Daoy (cell line): ENCODE results near the gene VGLL4. TPM values are rescaled to one million over a fixed set of nuclear protein-coding genes. Genes with fewer than 3 reads are reported as not detected.
"Not testable (repeated sequence)": the region's sequence is repeated elsewhere in the genome, so short reads cannot be mapped to it uniquely, and the experiment has no call there.

ENCODE experiments used
- DNase-seq: peaks from one replicate; pipeline ENCODE4 v3.0.0-alpha.2; 2015; ENCODE audit warnings: low read depth
- total RNA-seq: library from RNA; depleted of rRNA; stranded (reverse); fragments of >200 nt; shearing (Covaris generic); gene quantifications from 2 replicates; pipeline ENCODE4 v1.2.3, GENCODE V29; 2014

The VGLL4 gene
- total RNA-seq, 1 experiment from 2014 or later: 35.0 TPM

DNA sequence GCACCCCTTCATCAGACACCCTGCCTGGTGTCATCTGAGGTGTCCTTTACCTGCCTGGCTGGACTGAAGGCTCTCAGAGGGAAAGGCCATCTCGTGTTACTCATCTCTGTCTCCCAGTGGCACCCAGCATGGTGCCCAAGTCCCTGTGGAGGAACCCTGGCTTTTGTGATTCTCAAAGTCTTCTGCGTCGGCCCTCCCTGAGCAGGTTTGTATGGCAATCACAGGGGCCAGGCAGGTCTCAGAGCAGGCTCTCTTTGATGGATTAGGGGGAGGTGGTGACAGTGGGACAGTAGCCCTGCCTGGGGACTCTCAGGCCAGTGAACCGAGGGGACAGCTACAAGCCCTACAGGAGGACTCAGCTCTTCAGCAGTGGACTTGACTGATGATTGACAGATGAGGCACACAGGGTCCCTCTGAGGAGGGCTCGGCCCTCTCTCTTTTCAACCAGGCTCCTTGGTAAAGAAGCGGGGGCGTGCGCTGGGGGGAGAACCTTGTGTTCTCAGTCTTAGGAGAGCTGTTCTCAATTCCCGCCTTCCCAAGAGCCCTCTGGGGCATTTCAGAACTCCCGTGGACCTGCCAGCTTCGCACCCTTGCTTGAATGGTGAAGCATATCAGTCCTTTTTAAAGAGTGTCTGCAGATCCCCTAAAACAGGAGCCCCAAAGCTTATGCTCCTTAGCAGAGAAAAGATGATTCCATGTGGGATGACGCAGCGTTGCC lies 108.3 kb downstream of the VGLL4 start:
- no peak for DNase-seq

DNA sequence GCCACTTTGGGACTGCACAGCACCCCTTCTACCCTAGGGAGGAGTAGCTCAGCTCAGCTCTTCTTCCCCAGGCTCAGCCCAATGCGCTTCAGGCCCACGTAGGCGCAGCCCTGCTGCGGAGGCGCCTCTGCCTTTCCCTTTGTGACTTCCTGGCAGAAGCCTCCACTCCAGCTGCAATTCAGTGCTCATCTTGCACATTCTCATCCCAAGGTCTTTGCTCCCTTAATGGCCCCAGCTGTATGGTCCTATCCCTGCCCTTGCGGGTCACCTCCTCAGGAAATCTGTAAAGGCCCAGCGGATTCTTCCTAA lies 109.0 kb downstream of the VGLL4 start:
- no peak for DNase-seq

GRCh38 chr3:11534011-11534792 lies 109.5 kb downstream of the VGLL4 start:
- no peak for DNase-seq

DNA sequence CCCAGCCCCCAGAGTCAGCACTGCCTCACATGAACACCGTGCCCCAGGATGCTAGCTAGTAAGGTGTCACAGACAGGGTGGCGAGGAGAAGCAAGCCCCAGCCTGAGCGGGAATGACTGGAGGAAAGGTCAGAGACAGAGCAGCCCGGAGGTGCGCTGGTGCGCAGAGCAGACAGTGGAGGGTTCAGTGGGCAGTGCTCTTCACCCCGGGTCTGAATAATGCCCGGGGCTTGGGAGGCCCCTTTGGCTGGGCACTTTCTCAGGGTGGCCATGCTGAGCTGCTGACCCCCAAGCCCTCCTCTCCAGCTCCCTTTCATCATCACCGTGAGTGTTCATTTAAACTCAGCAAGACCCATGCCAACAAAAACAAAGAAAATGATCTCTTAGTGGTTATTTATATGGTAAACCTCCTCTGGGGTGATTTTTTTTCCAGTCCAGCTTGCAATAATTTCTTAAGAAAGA lies 110.8 kb downstream of the VGLL4 start:
- DNase-seq: peak; percentile 27

- DNase-seq: peak; percentile 86
These were observed 113.5 kb downstream of the VGLL4 start for GRCh38 chr3:11530153-11530721.

- no peak for DNase-seq
These were observed 114.4 kb downstream of the VGLL4 start for GRCh38 chr3:11529281-11529680.

DNA sequence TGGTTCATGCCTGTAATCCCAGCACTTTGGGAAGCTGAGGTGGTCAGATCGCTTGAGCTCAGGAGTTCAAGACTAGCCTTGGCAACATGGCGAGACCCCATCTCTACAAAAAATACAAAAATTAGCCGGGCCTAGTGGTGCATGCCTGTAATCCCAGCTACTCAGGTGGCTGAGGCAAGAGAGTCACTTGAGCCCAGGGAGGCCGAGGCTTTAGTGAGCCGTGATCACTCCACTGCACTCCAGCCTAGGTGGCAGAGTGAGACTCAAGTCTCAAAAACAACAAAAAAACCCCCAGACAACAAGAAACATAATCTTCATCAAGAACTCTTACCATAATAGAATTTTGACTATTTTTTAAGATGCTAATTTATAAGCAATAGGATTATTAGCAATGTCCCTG lies 117.6 kb downstream of the VGLL4 start:
- DNase-seq: not testable (repeated sequence)

GRCh38 chr3:11523572-11524101 lies 120.1 kb downstream of the VGLL4 start:
- no peak for DNase-seq

DNA sequence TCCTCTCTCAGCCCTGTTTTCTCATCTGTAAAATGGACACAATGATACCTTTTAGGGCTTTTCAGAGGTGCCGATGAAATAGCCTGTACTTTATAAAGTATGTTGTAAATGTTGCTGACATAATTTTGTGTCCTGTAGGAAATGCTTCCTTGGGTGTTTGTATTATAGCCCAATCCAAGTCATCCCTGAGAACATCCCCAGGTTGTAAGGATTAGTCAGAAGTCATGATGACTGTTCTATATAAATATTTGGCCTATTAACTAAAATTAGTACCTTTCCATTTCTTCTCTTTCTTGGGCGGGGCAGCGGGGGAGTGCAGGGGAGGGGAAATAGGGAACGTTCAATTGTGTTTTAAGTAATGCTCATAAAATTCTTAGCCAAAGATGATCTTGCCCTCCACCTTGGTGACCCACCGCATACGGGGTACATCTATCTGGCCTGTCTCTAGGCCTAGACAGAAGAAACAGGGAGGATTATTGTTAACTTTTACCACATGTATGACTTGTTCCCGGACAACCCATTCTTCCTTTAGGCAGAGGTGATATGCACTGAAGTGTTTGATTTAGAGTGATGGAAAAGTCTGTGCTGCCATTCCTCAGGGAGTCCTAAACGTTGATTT lies 120.7 kb downstream of the VGLL4 start:
- DNase-seq: no peak

- peak; percentile 52 for DNase-seq
These were observed 121.4 kb downstream of the VGLL4 start for GRCh38 chr3:11522398-11522715.

DNA sequence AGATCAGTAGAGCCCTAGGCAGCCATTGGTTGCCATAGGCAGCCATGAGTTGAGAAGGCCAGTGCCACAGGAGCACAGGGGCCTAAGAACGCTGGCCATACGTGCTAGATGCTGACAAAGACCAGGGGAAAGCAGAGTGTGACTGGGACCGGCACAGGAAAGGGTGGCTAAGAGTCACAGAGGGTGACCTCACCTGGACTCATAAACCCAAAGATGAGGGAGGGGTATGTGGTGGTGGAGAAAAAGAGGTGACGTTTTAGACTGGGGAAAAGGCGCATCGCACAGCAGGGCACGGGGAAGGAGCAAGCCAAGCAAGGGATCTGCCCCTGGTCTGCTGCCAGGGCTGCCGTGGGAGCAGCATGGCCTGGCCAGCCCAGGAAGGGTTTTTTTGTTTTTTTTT lies 122.5 kb downstream of the VGLL4 start:
- no peak for DNase-seq

DNA sequence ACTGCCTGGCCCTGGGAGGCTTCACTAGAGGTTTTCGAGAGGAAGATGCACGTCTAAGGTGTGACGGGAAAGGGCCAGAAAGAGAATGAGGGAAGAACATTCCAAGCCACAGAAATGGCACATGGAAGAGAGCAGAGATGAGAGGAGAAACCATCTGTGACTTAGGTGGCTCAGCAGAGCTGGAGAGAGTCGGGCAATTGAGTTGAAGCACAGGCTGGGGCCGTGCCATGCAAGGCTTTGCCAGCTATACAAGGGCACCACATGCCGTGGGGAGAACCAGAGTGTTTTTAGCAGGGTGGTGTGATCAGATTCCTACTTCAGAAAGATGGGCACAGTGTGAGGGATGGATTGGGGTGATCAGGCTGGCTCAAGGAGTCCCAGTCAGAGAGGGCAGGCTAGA lies 126.1 kb downstream of the VGLL4 start:
- no peak for DNase-seq

DNA sequence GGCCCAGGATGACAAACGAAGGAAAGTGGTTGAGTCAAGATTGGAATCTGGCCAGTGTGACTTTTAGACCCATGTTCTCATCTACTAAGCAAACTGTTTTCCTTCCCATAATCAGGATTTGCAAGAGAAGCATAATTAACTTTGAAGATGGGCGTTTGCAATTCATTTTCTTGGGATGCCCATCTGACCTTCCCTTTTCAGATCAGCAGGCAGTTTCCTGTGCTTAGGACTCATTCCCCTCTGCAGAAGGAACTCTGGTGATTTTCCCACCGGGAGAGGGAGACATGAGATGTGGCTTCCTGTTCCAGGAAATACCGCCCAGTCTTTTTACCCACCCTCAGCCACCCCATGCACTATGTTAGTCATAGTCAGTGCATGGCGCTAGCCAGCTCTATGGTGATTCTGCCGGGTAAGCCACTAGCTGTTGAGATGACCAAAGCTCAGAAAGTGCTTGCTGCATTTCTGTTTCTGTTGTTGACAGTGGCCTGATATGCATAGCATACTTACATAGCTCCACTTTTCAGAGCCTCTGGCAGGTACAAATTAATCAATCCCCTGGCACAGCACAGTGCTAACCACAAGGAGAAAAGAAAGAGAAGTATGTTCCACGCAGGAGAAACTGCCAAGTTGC lies 129.4 kb downstream of the VGLL4 start:
- peak; percentile 83 for DNase-seq

DNA sequence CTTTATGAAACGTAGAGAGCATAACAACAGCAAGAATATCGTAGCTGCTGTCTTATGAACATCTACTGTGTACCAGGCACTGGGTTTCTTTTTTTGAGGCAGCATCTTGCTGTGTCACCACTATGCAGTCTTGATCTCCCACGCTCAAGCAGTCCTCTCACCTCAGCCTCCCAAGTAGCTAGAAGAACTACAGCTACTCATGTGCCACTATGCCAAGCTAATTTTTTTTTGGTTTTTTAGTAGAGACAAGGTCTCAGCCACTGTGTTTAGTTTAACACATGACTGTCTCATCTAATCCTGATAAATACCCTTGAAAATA lies 129.9 kb downstream of the VGLL4 start:
- DNase-seq: no peak

DNA sequence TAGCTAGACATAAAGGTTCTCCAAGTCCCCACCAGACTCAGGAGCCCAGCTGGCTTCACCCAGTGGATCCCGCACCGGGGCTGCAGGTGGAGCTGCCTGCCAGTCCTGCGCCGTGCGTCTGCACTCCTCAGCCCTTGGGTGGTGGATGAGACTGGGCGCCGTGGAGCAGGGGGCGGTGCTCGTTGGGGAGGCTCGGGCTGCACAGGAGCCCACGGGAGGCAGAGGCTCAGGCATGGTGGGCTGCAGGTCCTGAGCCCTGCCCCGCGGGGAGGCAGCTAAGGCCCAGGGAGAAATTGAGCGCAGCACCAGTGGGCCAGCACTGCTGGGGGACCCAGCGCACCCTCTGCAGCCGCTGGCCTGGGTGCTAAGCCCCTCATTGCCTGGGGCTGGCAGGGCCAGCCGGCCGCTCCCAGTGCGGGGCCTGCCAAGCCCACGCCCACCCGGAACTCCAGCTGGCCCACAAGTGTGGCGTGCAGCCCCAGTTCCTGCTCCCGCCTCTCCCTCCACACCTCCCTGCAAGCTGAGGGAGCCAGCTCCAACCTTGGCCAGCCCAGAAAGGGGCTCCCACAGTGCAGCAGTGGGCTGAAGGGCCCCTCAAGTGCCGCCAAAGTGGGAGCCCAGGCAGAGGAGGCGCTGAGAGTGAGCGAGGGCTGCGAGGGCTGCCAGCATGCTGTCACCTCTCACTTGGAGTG lies 130.4 kb downstream of the VGLL4 start:
- not testable (repeated sequence) for DNase-seq

GRCh38 chr3:11511606-11512005 lies 132.1 kb downstream of the VGLL4 start:
- not testable (repeated sequence) for DNase-seq

DNA sequence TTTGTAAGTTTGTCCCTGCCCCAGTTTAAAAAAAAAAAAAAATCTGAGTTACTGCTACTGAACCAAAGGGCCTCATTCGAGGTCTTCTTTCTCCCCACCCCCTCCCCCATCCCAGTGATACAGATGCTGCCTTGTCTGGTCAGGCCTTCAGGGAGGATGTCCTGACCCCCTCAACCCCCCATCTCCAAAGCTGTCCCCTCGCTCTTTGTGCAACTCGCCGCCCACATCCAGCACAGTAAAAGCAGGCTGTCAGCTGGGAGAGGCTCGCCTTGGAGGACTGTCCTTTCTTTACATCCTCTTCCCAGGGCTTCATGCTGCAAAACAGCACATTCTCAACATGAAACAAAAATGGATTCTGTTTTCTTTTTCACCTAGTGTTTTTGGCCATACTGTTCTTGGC lies 133.4 kb downstream of the VGLL4 start:
- no peak for DNase-seq

DNA sequence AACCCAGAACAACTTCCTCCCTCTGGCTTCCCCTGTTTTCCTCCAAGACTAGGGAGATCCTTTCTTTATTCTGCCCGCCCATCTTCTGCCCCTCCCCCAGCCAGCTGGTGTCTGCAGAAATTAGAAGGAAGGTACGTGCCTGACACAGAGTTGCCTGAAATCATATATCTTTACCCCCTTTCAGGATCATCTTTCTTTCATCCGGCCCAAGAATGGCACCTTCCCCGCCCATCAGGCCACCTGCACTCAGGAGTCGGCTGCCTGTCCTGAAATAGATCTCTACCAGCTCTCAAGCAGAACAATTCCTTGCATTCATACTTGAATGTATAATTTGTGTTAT lies 133.7 kb downstream of the VGLL4 start:
- no peak for DNase-seq

GRCh38 chr3:11509173-11510000 lies 134.3 kb downstream of the VGLL4 start:
- DNase-seq: peak; percentile 80

DNA sequence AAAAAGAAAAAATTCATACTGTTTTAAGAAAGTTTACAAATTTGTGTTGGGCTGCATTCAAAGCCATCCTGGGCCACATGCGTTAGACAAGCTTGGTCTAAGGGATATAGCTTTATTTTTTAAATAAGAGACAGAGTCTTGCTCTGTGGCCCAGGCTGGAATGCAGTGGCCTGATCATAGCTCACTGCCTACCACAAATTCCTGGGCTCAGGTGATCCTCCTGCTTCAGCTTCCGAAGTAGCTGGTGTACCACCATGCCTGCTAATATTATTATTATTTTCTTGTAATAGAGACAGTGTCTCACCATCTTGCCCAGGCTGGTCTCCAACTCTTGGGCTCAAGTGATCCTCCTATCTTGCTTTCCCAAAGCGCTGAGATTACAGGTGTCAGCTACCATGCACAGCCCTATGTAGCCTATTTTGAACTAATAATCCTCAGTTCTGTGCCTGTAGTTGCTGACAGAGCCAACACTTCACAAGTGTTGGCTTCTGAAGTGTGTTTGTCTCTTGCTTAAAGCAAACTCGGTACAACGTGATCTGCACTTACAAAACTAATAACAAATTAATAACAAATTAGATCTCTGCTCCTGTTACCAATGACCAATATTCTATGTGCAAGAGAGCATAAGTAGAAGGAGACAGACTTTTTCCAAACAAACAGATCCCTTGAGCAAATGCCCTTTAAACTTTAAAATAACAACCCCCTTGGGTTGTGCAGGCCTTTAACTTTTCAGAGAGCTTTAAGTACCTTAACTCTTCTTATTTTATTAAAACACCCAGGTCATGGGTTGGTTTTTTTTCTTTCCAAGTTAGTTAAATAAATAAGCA lies 135.2 kb downstream of the VGLL4 start:
- DNase-seq: no peak
